Kidney (tissue), 14 donors: ENCODE results near the gene MED26. TPM values are rescaled to one million over a fixed set of nuclear protein-coding genes. Genes with fewer than 3 reads are reported as not detected.
A peak's percentile ranks its signal among the peaks of the same experiment; 100 is the strongest.

Experiments
- DNase-seq, 5 donors: peaks; one replicate each; pipeline ENCODE4 v3.0.0-alpha.2; 2013 to 2020
- FAIRE-seq: peaks from 2 replicates; lab custom pipeline; 2012; peaks lifted over from hg19 to GRCh38; lab: Jason Lieb, UNC
- H3K27ac ChIP-seq, 2 donors: one replicate each; pipeline ENCODE4 v1.7.0; 2013; ENCODE audit warnings: low read depth in 2 of 2, low read length in 2 of 2, inconsistent platforms in 1 of 2
- H3K27me3 ChIP-seq: one replicate; pipeline ENCODE4 v1.7.1; 2013; ENCODE audit warnings: low read length, inconsistent platforms; ENCODE audit not compliant: control insufficient read depth, insufficient read depth
- H3K36me3 ChIP-seq, 3 donors: one replicate each; pipeline versions ENCODE4 v1.7.0 to v1.7.1; 2013; ENCODE audit warnings: low read length in 3 of 3, control low read depth in 1 of 3, inconsistent platforms in 1 of 3; ENCODE audit not compliant: insufficient read depth in 3 of 3, control insufficient read depth in 2 of 3
- H3K4me1 ChIP-seq, 3 donors: one replicate each; pipeline versions ENCODE4 v1.7.0 to v1.7.1; 2013; ENCODE audit warnings: low read length in 3 of 3, inconsistent platforms in 1 of 3, low read depth in 1 of 3; ENCODE audit not compliant: control insufficient read depth in 2 of 3, insufficient read depth in 2 of 3
- H3K4me3 ChIP-seq, 3 donors: one replicate each; pipeline versions ENCODE4 v1.7.0 to v1.8.1; 2013; ENCODE audit warnings: low read length in 3 of 3, control low read depth in 1 of 3, inconsistent platforms in 1 of 3
- H3K9ac ChIP-seq, 3 donors: one replicate each; pipeline versions ENCODE4 v1.7.0 to v1.7.1; 2013; ENCODE audit warnings: low read length in 3 of 3, control low read depth in 1 of 3, inconsistent platforms in 1 of 3
- H3K9me3 ChIP-seq, 3 donors: one replicate each; pipeline versions ENCODE4 v1.7.0 to v1.7.1; 2013; ENCODE audit warnings: low read length in 3 of 3, control low read depth in 1 of 3, inconsistent platforms in 1 of 3; ENCODE audit not compliant: control insufficient read depth in 2 of 3, insufficient read depth in 1 of 3
- intact Hi-C: fragments of 100-400 bp; cut with DNase I; formaldehyde crosslinking; loops from one replicate; pipeline ENCODE4 v1.11.1; 2022
- polyA plus RNA-seq: library from polyadenylated mRNA; stranded (reverse); fragments of 350-450 nt; fragmentation: Illumina TruSeq; extraction: RNeasy Lipid Tissue Mini Kit (QIAGEN cat#74804); gene quantifications from one replicate; pipeline ENCODE4 v1.2.3, GENCODE V29; 2014; ENCODE audit warnings: low read depth, low replicate concordance; ENCODE audit not compliant: insufficient read depth
- total RNA-seq: library from RNA; stranded (reverse); fragmentation: NEBNext Ultra II Directional; extraction: Animal tissue kit (Norgen Biotek cat#: 25700); gene quantifications from one replicate; pipeline ENCODE4 v1.2.1, GENCODE V29; 2021
- TF ChIP-seq, protein P1 (sequence below): IDR thresholded peaks from 3 replicates; pipeline ENCODE4 v1.5.1; 2012; ENCODE audit warnings: mild to moderate bottlenecking, moderate library complexity, borderline replicate concordance; ENCODE audit not compliant: insufficient read depth; ENCODE audit errors: extremely low read depth
- donor health status: control.
- donor health status: control.
- donor health status: control.
- donor health status: control.
- donor health status: control.
- donor health status: DM: yes; HTN: yes; CAD: no.
- donor health status: Normal renal cell carcinoma (clear cell type).

The MED26 gene
- total and polyA plus RNA-seq, 2 donors from 2014 or later: 3.6 to 11.8 TPM

DNA sequence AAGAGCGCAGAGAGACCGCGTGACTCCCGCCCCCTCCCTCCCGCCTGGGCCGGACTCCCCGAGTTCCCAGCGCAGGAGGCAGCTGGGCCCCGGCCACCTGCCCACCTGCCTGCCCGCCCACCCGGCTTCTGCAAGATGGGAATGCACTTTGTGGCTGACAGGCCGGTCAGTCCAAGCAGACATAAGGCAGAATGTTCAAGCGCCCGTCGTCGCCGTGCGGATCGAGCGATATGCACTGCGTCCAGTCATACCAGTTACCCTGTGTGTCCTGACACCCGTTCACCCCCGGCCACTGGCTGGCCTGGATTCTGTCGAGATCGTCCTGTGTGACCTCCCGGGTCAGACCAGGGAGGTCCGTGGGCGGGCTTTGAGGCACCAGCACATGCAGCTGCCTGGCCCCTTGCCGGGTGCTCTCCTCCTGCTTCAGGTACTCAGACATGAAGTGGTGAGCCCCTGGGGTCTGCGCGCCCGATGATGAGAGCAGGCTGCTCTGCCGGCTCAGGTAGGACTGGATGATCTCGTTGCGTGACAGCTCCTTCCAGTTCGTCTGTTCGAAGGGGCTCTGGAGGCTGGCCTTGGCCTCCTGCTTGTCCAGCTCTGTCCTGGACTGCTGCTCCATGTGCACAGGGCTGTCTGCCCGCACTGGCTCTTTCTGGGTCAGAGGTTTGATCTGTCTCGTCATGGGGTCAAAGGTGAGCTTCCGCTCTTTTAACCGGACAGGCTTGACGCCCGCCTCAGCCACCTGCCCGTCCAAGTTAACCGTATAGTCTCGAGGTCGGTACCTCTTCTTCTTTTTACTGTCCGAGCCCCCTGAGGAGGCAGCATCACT, 51.9 kb downstream of the MED26 start:
- Histone ChIP-seq H3K36me3 (peaks cover 0 to 24% (median 7%) of the 10 kb centered on the region in 3 donors), H3K9ac (no peak overlapping the region), H3K27ac (no peak overlapping the region), H3K4me1 (peaks cover 0 to 25% (median 4%) of the 10 kb centered on the region in 3 donors), H3K9me3 (no peaks in the 10 kb centered on the region), H3K4me3 (no peak overlapping the region), H3K27me3 (no peaks in the 10 kb centered on the region)
- intact Hi-C loops: no loop called here
- no peak for DNase-seq
- TF ChIP-seq, protein P1, sequence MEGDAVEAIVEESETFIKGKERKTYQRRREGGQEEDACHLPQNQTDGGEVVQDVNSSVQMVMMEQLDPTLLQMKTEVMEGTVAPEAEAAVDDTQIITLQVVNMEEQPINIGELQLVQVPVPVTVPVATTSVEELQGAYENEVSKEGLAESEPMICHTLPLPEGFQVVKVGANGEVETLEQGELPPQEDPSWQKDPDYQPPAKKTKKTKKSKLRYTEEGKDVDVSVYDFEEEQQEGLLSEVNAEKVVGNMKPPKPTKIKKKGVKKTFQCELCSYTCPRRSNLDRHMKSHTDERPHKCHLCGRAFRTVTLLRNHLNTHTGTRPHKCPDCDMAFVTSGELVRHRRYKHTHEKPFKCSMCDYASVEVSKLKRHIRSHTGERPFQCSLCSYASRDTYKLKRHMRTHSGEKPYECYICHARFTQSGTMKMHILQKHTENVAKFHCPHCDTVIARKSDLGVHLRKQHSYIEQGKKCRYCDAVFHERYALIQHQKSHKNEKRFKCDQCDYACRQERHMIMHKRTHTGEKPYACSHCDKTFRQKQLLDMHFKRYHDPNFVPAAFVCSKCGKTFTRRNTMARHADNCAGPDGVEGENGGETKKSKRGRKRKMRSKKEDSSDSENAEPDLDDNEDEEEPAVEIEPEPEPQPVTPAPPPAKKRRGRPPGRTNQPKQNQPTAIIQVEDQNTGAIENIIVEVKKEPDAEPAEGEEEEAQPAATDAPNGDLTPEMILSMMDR: no peak
- no peak for FAIRE-seq

DNA sequence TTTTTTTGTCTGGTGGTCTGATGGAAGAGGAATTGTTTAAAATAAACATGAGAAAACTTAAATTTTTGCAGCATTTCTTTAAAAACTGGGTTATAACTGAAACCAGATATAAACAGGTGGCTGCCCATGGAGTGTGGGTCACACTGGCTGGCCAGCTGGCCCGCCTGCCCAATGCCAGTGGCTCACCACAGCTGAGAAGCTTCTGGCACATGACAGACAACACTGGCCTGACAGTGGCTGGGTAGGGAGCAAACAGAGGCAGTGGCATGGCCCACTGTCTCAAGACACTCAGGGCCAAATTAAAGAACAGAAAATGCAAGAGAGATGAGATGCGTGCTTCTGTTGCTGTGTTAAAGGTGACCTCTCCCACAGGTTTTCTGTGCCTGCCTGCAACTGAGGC, 52.7 kb downstream of the MED26 start:
- TF ChIP-seq, protein P1: no peak
- Histone ChIP-seq H3K27me3 (no peaks in the 10 kb centered on the region), H3K4me3 (no peak overlapping the region), H3K9ac (no peak overlapping the region), H3K4me1 (peaks cover 0 to 26% (median 6%) of the 10 kb centered on the region in 3 donors), H3K27ac (no peak overlapping the region), H3K9me3 (no peaks in the 10 kb centered on the region), H3K36me3 (peaks cover 0 to 21% (median 7%) of the 10 kb centered on the region in 3 donors)
- intact Hi-C loops: no loop called here
- FAIRE-seq (no peak), DNase-seq (no peak)

DNA sequence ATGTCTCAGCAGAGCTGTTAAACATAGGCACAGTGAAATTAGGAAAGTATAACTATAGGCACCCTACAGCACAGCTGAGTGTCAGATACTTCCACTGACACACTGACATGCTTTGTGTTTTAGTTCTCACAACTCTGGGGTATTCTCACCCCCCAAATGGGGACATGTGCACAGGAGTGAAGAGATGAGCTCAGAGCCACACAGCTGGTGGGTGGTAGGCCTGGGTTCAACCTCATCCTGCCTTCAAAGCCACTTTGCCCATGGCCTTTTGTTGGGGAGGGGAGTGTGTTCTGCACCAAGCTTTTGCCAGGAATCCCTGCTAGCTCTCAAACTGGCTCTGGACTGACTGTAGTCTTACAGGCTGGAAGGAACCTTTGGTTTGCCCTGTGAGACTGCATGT, 54.1 kb downstream of the MED26 start:
- intact Hi-C loops: no loop called here
- Histone ChIP-seq H3K27me3 (no peaks in the 10 kb centered on the region), H3K9me3 (no peaks in the 10 kb centered on the region), H3K4me3 (peak overlapping the region in 2 of 3 donors; percentile 65 to 88), H3K4me1 (peaks cover 0 to 26% (median 6%) of the 10 kb centered on the region in 3 donors), H3K27ac (no peak overlapping the region), H3K36me3 (peaks cover 0 to 24% (median 7%) of the 10 kb centered on the region in 3 donors), H3K9ac (no peak overlapping the region)
- DNase-seq: no peak
- TF ChIP-seq, protein P1: no peak
- no peak for FAIRE-seq
